HepG2 (cell line): Measurements from ENCODE around the gene IL12B. TPM values are rescaled to one million over a fixed set of nuclear protein-coding genes. Genes with fewer than 3 reads are reported as not detected.

ENCODE experiments used
- ATAC-seq: fragments of 200-7000 bp; cut with Tn5 transposase; 3 replicates; pipeline ENCODE4 v1.9.1; 2020; ENCODE audit warnings: mild to moderate bottlenecking, moderate library complexity
- BruUV-seq: library from RNA; stranded (reverse); fragments of 400-500 nt; replicated peaks from 2 replicates; lab custom pipeline; 2021; lab: Mats Ljungman, UMichigan
- CTCF ChIA-PET: fragments of 300-600 bp; formaldehyde crosslinking; extraction: SDS; loops from one replicate; lab custom pipeline; 2021; ENCODE audit warnings: low total read pairs, inconsistent platforms, low intra/inter-chr PET ratio; lab: Yijun Ruan, JAX
- POLR2A ChIA-PET: fragments of 350-600 bp; sonication (Branson Sonifier 250); formaldehyde crosslinking; loops from one replicate; lab custom pipeline; 2020; ENCODE audit warnings: antibody characterized with exemption, inconsistent platforms; lab: Yijun Ruan, JAX
- DNase-seq: peaks from one replicate; pipeline ENCODE4 v3.0.0-alpha.2; 2015; ENCODE audit warnings: low spot score
- FAIRE-seq: peaks from 3 replicates; lab custom pipeline; 2011; peaks lifted over from hg19 to GRCh38; lab: Jason Lieb, UNC
- H2AFZ ChIP-seq: one replicate; pipeline ENCODE4 v1.6.1; 2011; ENCODE audit warnings: low read length, inconsistent platforms
- H3K27ac ChIP-seq: fragments of 300-600 bp; 3 replicates; pipeline ENCODE4 v1.8.0; 2011; ENCODE audit warnings: mixed run types, mild to moderate bottlenecking, mixed read lengths, low read length, inconsistent platforms; ENCODE audit not compliant: insufficient read depth; ENCODE audit errors: extremely low read length
- H3K27me3 ChIP-seq, 2 experiments: fragments of 200-600 bp in 1 of 2; 2 replicates in 1 of 2; 3 replicates in 1 of 2; pipeline versions ENCODE4 v1.6.0 to v1.8.0; 2011; ENCODE audit warnings: low read length in 2 of 2, mild to moderate bottlenecking in 2 of 2, moderate library complexity in 2 of 2, inconsistent platforms in 1 of 2; ENCODE audit not compliant: insufficient read depth in 2 of 2, control insufficient read depth in 1 of 2
- H3K36me3 ChIP-seq, 2 experiments: fragments of 200-600 bp in 1 of 2; replicated peaks in 1 of 2; 2 replicates in 1 of 2; 3 replicates in 1 of 2; pipeline versions ENCODE4 v1.5.1 to v1.8.0; 2011; ENCODE audit warnings: low read length in 2 of 2, inconsistent platforms in 1 of 2; ENCODE audit not compliant: insufficient read depth in 2 of 2, control insufficient read depth in 1 of 2
- H3K4me1 ChIP-seq: 2 replicates; pipeline ENCODE4 v1.5.1; 2012; ENCODE audit warnings: low read length, inconsistent platforms; ENCODE audit not compliant: insufficient read depth
- H3K4me2 ChIP-seq: 2 replicates; pipeline ENCODE4 v1.6.0; 2011; ENCODE audit warnings: low read depth, low read length, inconsistent platforms
- H3K4me3 ChIP-seq, 3 experiments: fragments of 200-600 bp in 1 of 3; sonication (generic), shearing (Covaris generic) in 1 of 3; replicated peaks in 1 of 3; 2 replicates each; pipeline ENCODE4 v1.5.1; 2011 to 2016; ENCODE audit warnings: low read length in 3 of 3, inconsistent platforms in 2 of 3, low read depth in 2 of 3, mild to moderate bottlenecking in 2 of 3, control low read depth in 1 of 3, mixed read lengths in 1 of 3; ENCODE audit not compliant: insufficient read depth in 1 of 3
- H3K79me2 ChIP-seq: one replicate; pipeline ENCODE4 v1.6.1; 2011; ENCODE audit warnings: low read length, inconsistent platforms; ENCODE audit not compliant: insufficient read depth
- H3K9ac ChIP-seq: 2 replicates; pipeline ENCODE4 v1.6.0; 2011; ENCODE audit warnings: mild to moderate bottlenecking, low read depth, low read length, inconsistent platforms; ENCODE audit not compliant: insufficient read depth
- H3K9me3 ChIP-seq: 2 replicates; pipeline ENCODE4 v1.5.1; 2012; ENCODE audit warnings: mild to moderate bottlenecking, low read length
- H4K20me1 ChIP-seq: 2 replicates; pipeline ENCODE4 v1.6.0; 2011; ENCODE audit warnings: inconsistent platforms, mild to moderate bottlenecking, low read length, moderate library complexity; ENCODE audit not compliant: insufficient read depth
- ATF7 ChIP-seq, 2 experiments: fragments of 450-650 bp in 1 of 2; sonication (generic) in 1 of 2; formaldehyde crosslinking in 1 of 2; IDR thresholded peaks; 2 replicates each; pipeline versions ENCODE4 v1.4.0 to v1.6.1; 2016 to 2020; ENCODE audit warnings: antibody characterized with exemption in 1 of 2, mild to moderate bottlenecking in 1 of 2, missing genetic modification reagents in 1 of 2
- CBFB ChIP-seq: sonication (generic); formaldehyde crosslinking; IDR thresholded peaks from 2 replicates; pipeline ENCODE4 v1.4.0; 2020; ENCODE audit warnings: missing genetic modification reagents
- GATAD1 ChIP-seq: IDR thresholded peaks from 2 replicates; pipeline ENCODE4 v1.6.1; 2016; ENCODE audit warnings: missing genetic modification reagents, missing compliant biosample characterization
- HES4 ChIP-seq: sonication (generic); formaldehyde crosslinking; IDR thresholded peaks from 2 replicates; pipeline ENCODE4 v1.9.0; 2021; ENCODE audit warnings: mild to moderate bottlenecking, missing genetic modification reagents, borderline replicate concordance
- HOXA3 ChIP-seq: sonication (generic); formaldehyde crosslinking; IDR thresholded peaks from 2 replicates; pipeline ENCODE4 v1.5.0; 2020; ENCODE audit warnings: missing genetic modification reagents
- ISL2 ChIP-seq: sonication (generic); formaldehyde crosslinking; IDR thresholded peaks from 2 replicates; pipeline ENCODE4 v1.5.0; 2020; ENCODE audit warnings: missing genetic modification reagents
- MAF1 ChIP-seq: sonication (generic); formaldehyde crosslinking; IDR thresholded peaks from 2 replicates; pipeline ENCODE4 v1.5.0; 2020; ENCODE audit warnings: missing genetic modification reagents, borderline replicate concordance
- MXI1 ChIP-seq: IDR thresholded peaks from 3 replicates; pipeline ENCODE4 v1.6.1; 2012; ENCODE audit warnings: low read depth, low read length, inconsistent platforms, borderline replicate concordance
- ZNF230 ChIP-seq: sonication (generic); formaldehyde crosslinking; IDR thresholded peaks from 2 replicates; pipeline ENCODE4 v1.4.0; 2020; ENCODE audit warnings: mild to moderate bottlenecking, missing genetic modification reagents
- ZNF580 ChIP-seq: IDR thresholded peaks from 2 replicates; pipeline ENCODE4 v1.6.1; 2016; ENCODE audit warnings: low read depth, borderline replicate concordance
- ZNF691 ChIP-seq: sonication (generic); formaldehyde crosslinking; IDR thresholded peaks from 2 replicates; pipeline ENCODE4 v1.4.0; 2020; ENCODE audit warnings: missing genetic modification reagents, low read depth, mild to moderate bottlenecking, borderline replicate concordance
- ZNF790 ChIP-seq: sonication (generic); formaldehyde crosslinking; IDR thresholded peaks from 2 replicates; pipeline ENCODE4 v1.8.0; 2022; ENCODE audit warnings: missing genetic modification reagents, mild to moderate bottlenecking, borderline replicate concordance
- ZSCAN21 ChIP-seq: sonication (generic); formaldehyde crosslinking; IDR thresholded peaks from 2 replicates; pipeline ENCODE4 v1.8.0; 2022; ENCODE audit warnings: mild to moderate bottlenecking, missing genetic modification reagents, moderate library complexity, borderline replicate concordance
- WGBS: methylation state at CpG from one replicate; pipeline ENCODE4 v1.1.6; 2017; ENCODE audit warnings: low lambda C conversion rate; 5-methylcytosine and 5-hydroxymethylcytosine counted together
- in situ Hi-C: cut with HindIII; loops from 2 replicates; pipeline ENCODE4 v1.10.0; 2017; ENCODE audit warnings: low pct_unique_long_range_greater_than_20kb; ENCODE audit not compliant: extremely low pct_ligation_motif_present
- intact Hi-C: fragments of 100-400 bp; cut with micrococcal nuclease; formaldehyde crosslinking; loops from one replicate; pipeline ENCODE4 v1.10.0; 2022; ENCODE audit not compliant: unreplicated experiment
- polyA plus RNA-seq, 8 experiments: library from polyadenylated mRNA; depleted of rRNA in 3 of 8; stranded (reverse) in 7 of 8; unstranded in 1 of 8; fragments of >200 nt; fragmentation: Illumina TruSeq in 4 of 8; extraction: Trizol in 4 of 8; gene quantifications; 2 replicates each; pipeline versions ENCODE4 v1.2.1 to v1.2.3, GENCODE V29; 2011 to 2016; ENCODE audit warnings: low read depth in 4 of 8, missing spikeins in 1 of 8, mixed read lengths in 1 of 8; ENCODE audit not compliant: insufficient read depth in 1 of 8
- total RNA-seq, 5 experiments: library from RNA; depleted of rRNA; stranded (reverse); fragments of >200 nt; fragmentation: Illumina TruSeq; extraction: Trizol; gene quantifications; 2 replicates each; pipeline ENCODE4 v1.2.3, GENCODE V29; 2016; ENCODE audit warnings: low read depth in 1 of 5

Gene IL12B
- total and polyA plus RNA-seq, 2 of the 13 experiments (the other 11 are each of a cell fraction or from before 2014, with no cell fraction given): not detected

- no peak for TF ChIP-seq ZNF691 (CRISPR knock-in tag)
- no peak for TF ChIP-seq ZNF580 (CRISPR knock-in tag)
- no peak for TF ChIP-seq HOXA3
- no peak for TF ChIP-seq ISL2
These were observed 5.3 kb downstream of the IL12B start (continued) for GRCh38 chr5:159324986-159325385.

GRCh38 chr5:159324102-159324755 is 6.1 kb downstream of the IL12B start:
- no TSS peak for BruUV-seq
- Histone ChIP-seq H2AFZ (no peak overlapping the region), H3K27me3 (peaks cover 0 to 7% of the 10 kb centered on the region in 2 experiments; a peak in 1 of 5 replicates)
- no peak for DNase-seq
- TF ChIP-seq ATF7 (IDR thresholded peaks at IDR 0.05): no peak
- no peak for TF ChIP-seq ATF7 (CRISPR knock-in tag; IDR thresholded peaks at IDR 0.05)
- no peak for TF ChIP-seq ZSCAN21 (CRISPR knock-in tag)
- TF ChIP-seq ZNF790 (CRISPR knock-in tag): no peak
- no peak for TF ChIP-seq CBFB (CRISPR knock-in tag)
- TF ChIP-seq GATAD1 (CRISPR knock-in tag): no peak
- TF ChIP-seq HES4 (CRISPR knock-in tag): no peak
- TF ChIP-seq MXI1: no peak
- no peak for TF ChIP-seq MAF1 (CRISPR knock-in tag)
- TF ChIP-seq ZNF230 (CRISPR knock-in tag): no peak
- TF ChIP-seq, all 625 proteins: peak for 0
- in situ Hi-C loops: no loop called here
- ATAC-seq: no peak
- ChIA-PET POLR2A (no interaction called here), CTCF (no interaction called here)
- H3K36me3 ChIP-seq: no peaks in the 10 kb centered on the region
- H3K9ac ChIP-seq: no peak overlapping the region
- no peaks in the 10 kb centered on the region for H4K20me1 ChIP-seq
- intact Hi-C loops: no loop called here
- no peak overlapping the region for H3K4me2 ChIP-seq
- no peak overlapping the region for H3K27ac ChIP-seq
- 26% methylated on average over 3 of the region's 3 CpGs for WGBS
- no peak overlapping the region for H3K4me3 ChIP-seq
- no peaks in the 10 kb centered on the region for H3K4me1 ChIP-seq
- no peak for FAIRE-seq
- H3K9me3 ChIP-seq: no peaks in the 10 kb centered on the region
- no peaks in the 10 kb centered on the region for H3K79me2 ChIP-seq
